ENCODE results near the gene ERG.

ERG gene

DNA sequence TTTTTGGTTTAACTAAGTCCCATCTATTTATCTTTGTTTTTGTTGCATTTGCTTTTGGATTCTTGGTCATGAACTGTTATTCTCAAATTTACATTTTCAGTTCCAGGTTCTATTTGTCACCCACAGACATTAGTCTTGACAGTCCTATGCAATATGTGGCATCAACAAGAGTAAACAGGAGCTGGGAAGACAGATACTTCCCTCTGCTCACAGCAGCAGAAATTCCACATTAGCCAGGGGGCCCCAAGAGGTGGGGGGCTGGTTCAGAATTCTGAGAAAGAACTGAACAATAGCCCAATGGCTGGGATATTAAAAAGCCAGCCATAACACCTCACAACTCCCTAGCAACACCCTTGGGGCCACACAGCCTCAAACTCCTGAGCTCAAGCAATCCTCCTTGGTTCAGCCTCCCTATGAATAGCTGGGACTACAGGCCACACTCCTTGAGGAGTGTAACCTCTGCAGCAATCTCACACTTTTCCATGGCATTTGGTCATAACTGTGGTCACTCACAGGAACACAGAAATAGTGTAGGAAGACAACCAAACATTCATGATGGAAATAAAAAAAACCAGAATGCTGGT, 67.8 kb downstream of the ERG start:
- DNase-seq, result no peak

DNA sequence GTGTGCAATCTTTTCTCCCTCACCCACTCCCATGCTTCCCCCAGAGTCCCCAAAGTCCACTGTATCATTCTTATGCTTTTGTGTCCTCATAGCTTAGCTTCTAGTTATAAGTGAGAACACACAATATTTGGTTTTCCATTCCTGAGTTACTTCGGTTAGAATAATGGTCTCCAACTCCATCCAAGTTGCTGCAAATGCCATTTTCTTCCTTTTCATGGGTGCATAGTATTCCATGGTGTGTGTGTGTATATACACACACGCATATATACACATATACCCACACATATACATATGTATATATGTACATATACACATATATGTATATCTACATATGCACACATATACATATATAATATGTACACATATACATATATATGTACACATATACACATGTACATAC, 69.3 kb downstream of the ERG start:
- DNase-seq, result no peak

DNA sequence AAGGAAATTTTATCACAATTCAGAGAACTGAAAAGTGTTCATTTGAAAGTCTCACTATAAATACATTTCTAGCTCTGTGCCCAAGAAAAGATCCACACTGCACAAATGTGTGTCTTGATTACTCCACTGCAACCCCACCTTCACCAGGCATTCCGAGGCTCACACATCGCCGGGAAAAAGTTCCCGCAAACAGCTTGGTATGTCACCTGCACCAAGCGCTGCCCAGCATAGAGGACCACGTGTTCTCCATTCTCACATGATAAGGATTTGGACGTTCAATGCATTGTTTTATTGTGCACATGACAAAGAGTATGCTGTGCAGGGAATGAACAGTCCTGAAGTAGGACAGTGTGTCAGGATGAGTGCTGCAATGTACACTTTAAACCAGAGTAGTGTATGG, 70.1 kb downstream of the ERG start:
- DNase-seq, result no peak

DNA sequence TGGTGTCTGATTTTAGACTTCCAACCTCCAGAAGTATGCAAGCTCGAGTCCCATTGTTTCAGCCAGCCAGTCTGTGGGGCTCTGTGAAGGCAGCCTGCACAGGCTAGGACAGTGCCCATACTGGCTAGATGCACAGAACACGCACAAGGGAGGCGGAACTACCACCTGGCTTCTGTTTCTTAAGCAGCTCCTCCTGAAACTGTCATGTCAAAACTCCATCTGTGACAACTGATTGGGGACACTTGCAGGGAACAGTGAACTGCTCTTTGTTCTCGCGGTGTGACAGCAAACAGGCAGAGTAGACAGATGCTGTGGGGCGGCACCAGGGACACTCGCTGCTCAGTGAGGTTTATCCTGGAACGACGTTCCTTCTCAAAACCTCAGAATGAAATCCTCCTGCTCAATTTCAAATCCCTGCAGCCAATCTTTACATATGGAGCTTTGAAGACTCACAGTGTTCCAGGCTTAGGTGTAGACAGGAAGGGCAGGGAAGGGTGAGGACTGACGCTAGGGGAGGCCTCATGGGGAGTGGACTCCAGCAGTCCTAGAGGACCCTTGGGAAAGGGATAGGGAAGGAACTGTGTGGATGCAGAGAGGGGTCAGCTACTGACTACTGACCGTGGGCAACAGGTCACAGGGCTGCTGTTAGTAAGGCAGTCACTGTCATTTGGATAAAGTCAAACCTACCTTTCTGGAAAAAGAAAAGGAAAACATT, 73.8 kb downstream of the ERG start:
- DNase-seq, result no peak

DNA sequence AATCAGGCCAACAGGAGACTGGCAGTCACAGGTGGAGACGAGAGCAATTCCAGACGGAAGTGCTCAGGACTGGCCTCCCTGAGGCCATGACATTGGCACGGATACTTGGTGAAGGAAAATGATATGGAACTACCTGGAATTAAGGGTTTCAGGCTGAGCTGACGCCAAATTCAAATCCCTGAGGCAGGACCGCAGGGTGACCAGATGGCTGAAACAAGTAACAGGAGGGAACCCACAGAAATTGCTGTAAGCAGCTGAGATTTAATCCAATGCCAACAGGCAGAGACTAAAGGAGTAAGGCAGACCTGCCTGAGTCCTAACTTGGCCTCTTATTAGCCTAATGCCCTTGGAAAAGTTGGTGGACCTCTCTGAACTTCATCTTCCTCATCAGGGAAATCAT, 76.2 kb downstream of the ERG start:
- DNase-seq, result no peak

DNA sequence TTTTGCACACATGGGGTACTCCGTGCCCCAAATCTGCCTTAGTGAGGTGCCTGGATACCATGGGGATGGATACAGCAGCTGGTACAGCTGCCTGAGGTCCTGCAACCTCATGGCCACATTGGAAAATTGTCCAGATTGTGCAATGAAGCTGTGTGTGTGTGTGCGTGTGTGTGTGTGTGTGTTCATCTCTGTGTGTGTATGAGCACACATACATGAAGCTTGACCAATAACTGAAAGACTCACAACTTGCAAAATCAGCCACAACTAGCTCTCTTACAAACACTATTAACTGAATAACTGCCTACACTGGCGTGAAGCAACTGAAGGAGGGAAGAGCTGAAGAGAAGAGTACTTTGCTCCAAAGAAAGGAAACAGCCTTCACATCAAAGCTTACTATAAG, 78.1 kb downstream of the ERG start:
- peak; percentile 15 for DNase-seq

DNA sequence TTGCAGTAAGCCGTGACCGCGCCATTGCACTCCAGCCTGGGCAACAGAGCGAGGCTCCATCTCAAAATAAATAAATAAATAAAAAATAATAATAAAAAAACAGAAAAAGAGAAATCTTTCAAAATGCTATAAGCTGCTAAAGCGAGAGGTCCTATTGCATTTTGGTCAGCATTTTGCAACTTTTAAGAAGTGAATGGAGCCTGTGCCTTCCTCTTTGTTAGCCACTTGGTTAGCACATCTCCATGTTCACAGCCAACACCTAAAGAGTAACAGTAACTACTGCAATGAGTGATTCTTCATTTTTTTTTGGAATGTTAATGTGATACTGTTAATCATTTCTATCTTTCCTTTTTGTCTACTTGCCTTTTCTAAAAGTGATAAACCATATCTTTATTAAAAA, 80.6 kb downstream of the ERG start:
- peak; percentile 34 for DNase-seq

DNA sequence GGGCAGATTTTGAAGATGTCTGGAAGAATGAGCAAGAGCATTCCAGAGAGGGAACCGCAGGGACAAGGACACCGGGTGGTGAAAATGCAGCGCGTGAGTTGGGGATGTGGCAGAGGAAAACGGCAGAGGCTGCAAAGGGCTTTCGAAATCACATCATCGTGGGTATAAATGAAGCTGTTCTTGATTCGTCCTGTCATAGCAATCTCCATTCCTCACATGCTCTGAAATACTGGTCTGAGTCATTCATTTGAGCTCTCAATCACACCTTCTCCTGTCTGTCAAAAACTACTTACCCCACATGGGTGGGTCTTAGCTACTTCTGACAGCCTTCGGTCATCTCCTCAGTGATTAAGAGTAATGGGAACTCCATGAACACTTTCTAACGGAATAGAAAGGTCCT, 81.5 kb downstream of the ERG start:
- no peak for DNase-seq

DNA sequence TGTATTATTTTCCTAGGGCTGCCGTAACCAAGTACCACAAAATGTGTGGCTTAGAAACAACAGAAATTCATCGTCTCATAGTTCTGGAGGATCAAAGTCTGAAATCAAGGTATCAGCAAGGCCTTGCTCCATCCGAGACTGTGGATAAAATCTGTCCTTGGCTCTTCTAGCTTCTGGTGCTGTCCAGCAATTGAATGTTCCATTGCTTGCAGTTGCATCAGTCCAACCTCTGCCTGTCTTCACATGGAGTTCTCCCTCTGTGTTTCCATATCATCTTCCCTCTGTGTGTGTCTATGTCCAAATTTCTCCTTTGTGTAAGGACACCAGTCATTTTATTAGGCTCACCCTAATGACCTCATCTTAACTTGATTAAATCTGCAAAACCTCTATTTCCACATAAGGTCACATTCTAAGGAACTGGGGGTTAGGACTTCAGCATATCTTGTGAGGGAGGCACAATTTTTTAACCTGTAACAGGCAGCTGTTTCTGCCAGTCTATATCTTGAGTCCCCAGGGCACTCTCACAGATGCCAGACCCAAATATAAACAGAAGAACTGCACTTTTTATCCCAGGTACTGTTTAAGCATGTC, 84.2 kb downstream of the ERG start:
- DNase-seq, result peak; percentile 36

DNA sequence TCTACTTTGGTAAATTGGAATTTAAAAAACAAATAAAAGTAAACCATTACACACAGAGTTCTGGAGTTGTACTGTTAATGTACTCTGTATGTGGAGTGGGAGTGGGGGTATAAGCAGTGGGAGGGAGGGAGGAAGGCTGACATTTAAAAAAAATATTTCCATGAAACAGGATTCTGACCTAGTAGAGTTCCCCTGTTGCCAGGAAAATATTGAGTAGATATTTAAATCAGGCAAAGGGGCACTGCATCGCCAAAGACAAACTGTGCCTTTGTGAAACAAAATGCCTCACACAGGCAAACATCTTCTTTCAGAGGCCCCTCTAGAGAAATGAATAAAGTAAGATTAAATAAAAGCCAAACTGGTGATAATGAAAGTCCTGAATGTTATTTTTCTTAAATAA, 87.8 kb downstream of the ERG start:
- DNase-seq, result no peak

DNA sequence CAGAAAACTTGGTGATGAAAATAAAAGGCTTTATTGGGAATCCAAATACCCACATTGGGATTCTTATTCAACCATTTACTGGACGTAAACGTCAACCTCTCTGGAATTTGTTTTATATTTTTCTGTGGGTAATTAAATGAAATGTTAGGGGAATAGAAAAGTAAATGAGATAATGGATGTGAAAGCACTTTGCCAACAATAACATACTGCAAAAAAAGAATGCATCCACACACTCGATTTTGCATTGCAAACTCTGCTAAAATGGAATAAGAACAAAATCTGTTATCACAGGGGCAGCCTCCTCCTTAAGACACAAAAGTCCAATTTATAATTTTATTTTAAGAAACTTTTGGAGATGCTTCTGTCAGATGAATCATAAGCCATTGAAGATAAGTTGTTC, 88.4 kb downstream of the ERG start:
- DNase-seq, result no peak

DNA sequence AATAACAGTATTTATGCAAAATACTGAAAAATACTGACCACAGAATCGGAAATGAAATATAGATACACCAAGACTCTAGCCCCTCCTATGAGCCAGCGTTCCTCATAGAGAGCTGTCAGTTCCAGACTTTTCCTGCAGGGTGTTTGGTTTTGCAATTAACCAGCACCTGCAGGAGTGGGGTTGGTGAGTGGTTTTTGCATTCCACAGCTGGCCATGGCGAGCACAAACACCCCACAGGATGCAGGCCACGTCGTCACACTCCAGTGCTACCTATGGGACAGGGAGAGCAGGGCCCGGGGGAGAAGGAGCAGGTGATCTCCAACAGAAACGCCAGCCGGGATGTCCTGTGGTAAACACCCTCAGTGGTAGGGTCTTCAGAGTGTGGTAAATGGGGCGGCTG, 94.1 kb downstream of the ERG start:
- peak; percentile 39 for DNase-seq

DNA sequence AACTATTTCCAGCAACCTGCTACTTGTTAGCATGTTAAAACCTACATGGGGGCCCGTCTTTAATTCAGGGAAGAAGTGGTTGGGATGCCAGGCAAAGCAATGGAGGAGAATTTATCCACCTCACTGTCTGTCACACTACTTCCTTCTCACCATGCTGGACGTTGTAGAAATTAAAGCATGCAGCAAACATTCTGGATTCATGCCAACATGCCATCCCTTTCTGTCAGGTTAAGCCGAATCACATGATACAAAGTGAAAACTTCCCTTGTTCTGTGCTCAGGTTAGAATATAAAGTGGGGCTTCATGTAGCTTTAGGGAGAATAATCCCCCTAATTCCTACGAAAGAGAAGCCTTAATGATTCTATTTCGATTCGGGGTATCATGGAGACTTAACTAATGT, 95.5 kb downstream of the ERG start:
- DNase-seq, result no peak

DNA sequence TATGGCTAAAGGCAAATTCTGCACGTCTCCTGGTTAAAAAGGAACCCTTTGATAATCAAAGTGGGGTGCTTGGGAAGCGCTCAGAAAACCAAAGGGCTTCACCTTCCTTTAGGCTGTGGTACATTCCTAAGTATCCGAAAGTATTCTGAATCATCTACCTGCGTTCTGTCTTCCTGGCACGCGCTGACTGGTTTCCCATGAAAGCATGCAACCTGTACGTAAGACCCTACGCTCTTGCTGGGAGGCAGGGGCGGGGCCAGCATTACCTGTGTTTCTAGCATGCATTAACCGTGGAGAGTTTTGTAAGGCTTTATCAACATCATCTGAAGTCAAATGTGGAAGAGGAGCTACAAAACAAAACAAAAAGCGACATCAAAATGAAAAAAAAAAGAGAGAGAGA, 96.0 kb downstream of the ERG start:
- no peak for DNase-seq

DNA sequence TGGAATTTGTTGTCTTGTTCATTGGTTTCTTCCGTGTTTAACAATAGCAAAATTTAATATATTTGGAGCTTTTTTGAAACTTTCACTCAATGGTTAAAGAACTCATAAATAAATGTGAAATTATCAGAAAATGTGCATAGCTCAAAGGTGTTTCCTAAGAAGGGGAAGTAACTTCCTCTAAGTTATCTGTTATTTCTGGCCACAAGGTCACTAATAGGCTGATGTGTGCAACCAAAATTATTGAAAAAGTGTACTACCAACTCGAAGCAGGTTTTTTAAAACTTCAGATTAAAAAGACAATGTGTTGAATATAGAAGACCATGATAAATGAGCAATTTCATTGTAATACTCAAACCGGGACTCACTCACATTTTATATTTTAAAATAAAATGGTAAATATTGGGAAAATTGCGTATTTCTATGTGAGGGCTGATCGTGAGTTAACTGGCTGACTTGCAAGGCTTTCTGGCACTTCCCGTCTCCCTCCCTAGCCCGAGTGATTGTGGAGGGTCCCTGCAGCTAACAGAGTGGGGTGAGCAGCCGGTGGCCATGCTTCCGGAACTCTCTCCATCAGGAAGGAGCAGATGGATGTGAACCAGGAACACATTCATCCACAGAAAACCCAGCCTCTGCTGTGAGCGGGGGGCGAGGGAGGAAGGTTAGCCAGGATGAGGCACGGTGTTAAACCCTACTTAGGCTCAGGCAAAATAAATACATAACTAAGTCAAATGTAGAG, 96.9 kb downstream of the ERG start:
- no peak for DNase-seq

DNA sequence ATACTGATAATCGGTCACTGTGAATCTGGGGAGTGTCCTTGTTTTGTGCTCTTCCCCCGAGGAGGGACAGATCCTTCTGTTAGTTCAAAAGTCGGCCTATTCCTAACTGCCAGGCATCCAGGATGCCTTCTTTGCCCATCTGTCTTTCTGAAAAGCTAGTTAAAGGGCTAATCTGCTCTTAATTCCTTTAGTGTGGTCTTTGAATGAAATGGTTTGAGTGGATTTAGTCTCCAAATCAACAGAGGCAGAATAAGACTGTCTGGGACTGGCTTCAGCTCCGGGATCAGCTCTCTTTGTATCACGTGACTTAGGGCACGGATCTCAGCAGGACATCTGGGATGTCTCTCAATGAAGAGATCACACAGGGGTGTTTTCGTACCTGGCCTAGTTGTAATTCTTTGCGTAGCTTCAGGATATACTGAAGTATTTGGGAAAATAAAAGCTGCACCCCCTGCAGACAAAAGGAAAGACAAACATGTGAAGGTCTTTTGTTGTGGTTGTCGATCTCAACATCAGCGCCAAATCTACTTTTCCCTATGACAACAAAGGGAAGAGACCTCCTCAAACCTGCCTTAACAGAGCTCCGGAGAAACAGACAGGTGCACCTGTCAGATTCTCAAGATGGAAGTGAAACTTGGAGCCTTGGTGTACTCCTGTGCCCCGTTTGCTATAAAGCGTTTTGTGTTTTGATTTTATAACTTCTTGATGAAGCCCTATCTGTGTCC, 97.9 kb downstream of the ERG start:
- no peak for DNase-seq

DNA sequence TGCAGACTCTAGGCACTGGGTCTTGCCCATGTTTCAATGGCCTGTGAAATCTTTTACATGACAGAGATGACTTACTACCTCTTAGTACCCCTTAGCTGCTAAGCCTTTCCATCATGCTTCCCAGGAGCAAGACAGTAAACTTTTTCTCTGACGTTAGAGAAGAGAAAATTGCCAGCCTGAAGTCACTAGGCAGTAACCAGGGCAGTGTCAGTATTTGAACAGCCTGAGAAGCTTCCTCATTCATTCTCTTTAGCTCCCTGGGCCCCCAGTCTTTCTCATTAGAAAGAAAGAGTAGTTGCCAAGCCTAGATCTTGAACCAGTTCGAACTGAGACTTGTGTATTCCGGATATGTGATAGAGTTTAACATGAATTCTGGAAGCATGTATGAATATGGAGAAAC, 99.2 kb downstream of the ERG start:
- DNase-seq, result no peak

DNA sequence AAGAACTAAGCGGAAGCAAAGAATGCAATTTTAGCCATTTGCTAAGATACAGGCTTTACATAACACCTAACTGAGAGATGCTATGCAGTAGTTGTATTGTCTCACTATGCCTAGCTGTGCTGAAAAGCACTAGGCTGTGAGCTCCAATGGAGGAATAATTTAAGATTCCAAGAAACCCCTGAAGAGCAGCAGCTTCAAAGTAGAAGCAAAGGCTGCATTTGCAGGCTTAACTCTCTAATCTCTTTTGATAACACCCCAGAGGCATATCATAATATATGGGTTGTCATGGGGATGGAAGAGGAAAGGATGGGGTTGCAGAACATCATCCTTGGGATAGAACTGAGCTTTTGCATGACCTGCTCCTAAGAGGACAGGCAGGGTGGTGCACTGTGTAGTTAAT, 102.0 kb downstream of the ERG start:
- no peak for DNase-seq

DNA sequence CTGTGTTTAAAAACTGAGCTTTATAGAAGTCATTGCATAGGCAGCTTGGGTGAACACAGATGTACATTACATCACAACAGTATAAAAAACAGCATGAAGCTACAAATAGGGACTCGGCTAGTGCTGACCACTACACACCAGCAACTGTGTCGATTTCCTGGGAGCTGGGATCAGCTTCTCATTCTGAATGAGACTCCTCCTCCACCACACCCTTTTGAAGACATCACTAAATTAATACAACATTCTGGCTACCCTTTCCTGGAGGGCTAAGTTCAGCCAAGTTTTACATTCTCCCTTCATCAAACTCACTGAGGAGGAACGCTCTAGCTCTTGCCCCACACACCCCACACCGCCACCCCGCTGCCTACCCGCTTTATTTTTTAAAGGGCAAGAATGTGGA, 102.7 kb downstream of the ERG start:
- no peak for DNase-seq

DNA sequence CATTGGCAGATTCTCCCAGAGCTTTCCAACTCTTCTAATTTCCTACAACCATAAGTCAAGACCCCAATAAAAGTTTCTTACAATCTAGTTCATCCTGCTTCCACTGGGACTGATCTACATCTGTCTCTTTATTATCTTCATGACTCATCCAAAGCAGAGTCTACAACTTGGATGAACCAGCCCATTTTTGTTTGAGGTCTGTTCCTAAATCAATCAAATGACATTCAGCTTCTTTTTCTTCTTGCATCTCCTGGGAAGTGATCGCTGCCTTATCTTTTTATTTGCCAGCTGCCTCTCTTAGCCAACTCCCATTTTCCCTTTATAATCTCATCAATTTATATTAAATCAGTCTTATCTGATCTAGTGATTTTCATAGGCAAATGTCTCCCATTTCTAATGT, 105.6 kb downstream of the ERG start:
- no peak for DNase-seq

DNA sequence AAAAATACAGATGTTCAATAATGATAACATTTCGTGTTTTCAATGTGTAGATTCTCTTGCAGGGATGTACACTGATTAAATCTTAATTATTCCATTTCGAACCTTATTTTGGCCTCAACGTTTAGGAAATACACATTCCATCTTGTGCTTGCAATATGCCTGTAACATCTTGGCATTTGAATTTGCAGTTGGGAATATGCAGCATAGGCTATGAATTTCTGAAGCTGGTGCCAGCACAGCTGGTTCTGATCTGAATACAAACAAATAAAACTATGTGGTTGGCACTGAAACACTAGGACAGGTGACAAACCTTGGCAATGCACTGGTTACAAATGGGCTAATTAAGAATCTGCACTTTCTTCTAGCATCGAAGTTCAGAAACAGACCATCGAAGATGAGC, 108.4 kb downstream of the ERG start:
- no peak for DNase-seq

DNA sequence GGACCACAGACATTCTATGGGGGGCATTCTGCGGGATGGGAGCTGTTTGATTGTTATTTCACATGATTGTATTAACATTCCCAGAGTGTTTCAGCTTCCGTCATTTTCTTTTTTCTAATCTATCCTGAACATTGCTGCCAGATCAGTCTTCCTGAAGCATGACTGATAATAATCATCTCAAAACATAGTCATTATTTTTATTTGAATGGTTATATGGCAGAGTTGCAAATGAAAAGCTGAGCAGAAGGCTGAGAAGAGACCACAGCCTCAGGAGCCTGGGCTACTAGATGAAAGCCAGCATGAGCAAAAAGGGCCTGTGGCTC, 109.0 kb downstream of the ERG start:
- DNase-seq, result no peak

DNA sequence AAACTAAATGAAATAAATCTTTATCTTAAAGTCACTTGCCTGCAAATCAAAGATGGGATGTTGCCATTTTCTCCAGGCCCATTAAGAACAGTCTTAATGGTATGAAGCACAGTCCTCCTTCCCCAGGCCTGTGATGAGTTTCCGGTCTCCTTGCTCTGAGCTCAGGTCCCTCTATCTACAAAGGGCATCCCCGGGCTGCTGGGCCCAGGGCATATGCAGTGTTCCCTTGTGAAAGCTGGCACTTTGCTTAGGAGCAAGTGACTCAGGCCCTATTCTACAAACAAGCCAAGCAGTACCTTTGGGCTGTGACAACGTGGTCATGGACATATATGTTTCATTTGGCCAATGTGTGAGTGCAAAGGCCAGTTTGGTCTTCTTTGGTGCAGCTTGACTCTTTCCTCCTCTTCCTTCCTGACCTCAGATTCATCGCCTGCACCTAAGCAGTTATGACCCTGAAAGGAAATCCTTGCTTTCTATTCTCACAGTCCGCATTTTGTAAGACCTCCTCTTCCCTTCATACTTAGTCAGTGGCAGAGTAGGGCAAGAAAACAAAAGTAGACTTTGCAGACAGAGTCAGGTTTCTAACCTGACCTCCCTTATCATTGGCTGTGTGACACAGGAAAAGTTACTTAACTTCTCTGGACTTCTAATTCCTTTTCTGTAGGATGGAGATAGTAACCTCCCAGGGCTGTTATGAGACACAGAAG, 109.5 kb downstream of the ERG start:
- no peak for DNase-seq

All from hematopoietic multipotent progenitor cell treated with erythropoietin and hydrocortisone succinate and interleukin-3 and kit ligand, for 6 days (in vitro differentiated cells).